HCT116 (cell line): ENCODE results near the gene JAG1. TPM values are rescaled to one million over a fixed set of nuclear protein-coding genes. Genes with fewer than 3 reads are reported as not detected.

ENCODE experiments used
- ATAC-seq: fragments of 200-7000 bp; cut with Tn5 transposase; 2 replicates; pipeline ENCODE4 v1.9.1; 2020; ENCODE audit warnings: mild to moderate bottlenecking, moderate library complexity
- BruUV-seq: library from RNA; stranded (reverse); fragments of 400-500 nt; replicated peaks from 2 replicates; lab custom pipeline; 2021; lab: Mats Ljungman, UMichigan
- CTCF ChIA-PET: fragments of 300-600 bp; sonication (Branson Sonifier 250); formaldehyde crosslinking; loops from one replicate; lab custom pipeline; 2021; ENCODE audit warnings: antibody characterized with exemption; lab: Charles Lee
- POLR2A ChIA-PET: fragments of 300-600, 350-600 bp; sonication (Branson Sonifier 250); formaldehyde crosslinking; loops from one replicate; lab custom pipeline; 2021; ENCODE audit warnings: antibody characterized with exemption; lab: Charles Lee
- RAD21 ChIA-PET, 2 experiments: fragments of 300-600 bp; sonication (Branson Sonifier 250); formaldehyde crosslinking; loops; one replicate each; lab custom pipeline; 2023; ENCODE audit warnings: low total read pairs in 2 of 2; ENCODE audit not compliant: uncharacterized antibody in 2 of 2, unreplicated experiment in 2 of 2, low non-redundant PET in 1 of 2; lab: Charles Lee
- DNase-seq: peaks from one replicate; pipeline ENCODE4 v3.0.0-alpha.2; 2010; ENCODE audit warnings: low read depth, low spot score
- H2AFZ ChIP-seq: fragments of 200-600 bp; shearing (Covaris generic), sonication (generic); 2 replicates; pipeline ENCODE4 v1.6.1; 2017; ENCODE audit warnings: low read depth, mixed run types, mixed read lengths, antibody characterized with exemption, low read length; ENCODE audit not compliant: poor library complexity, severe bottlenecking
- H3K27ac ChIP-seq: 2 replicates; pipeline ENCODE4 v1.5.1; 2012; ENCODE audit warnings: low read depth, low read length
- H3K27me3 ChIP-seq: fragments of 200-600 bp; sonication (generic); 2 replicates; pipeline ENCODE4 v1.6.1; 2016; ENCODE audit warnings: mixed run types, low read length, mixed read lengths; ENCODE audit not compliant: insufficient read depth
- H3K36me3 ChIP-seq, 2 experiments: fragments of 200-500 bp in 1 of 2; fragments of 200-600 bp in 1 of 2; sonication (Bioruptor generic) in 1 of 2; sonication (generic) in 1 of 2; 2 replicates each; pipeline versions ENCODE4 v1.5.1 to v1.6.1; 2014 to 2016; ENCODE audit warnings: low read length in 2 of 2, inconsistent platforms in 1 of 2, mixed read lengths in 1 of 2, mixed run types in 1 of 2; ENCODE audit not compliant: insufficient read depth in 2 of 2, control insufficient read depth in 1 of 2
- H3K4me1 ChIP-seq, 2 experiments: fragments of 200-600 bp in 1 of 2; sonication (generic) in 1 of 2; 2 replicates each; pipeline versions ENCODE4 v1.5.1 to v1.6.1; 2012 to 2017; ENCODE audit warnings: low read length in 2 of 2, inconsistent platforms in 1 of 2, mild to moderate bottlenecking in 1 of 2, mixed read lengths in 1 of 2, mixed run types in 1 of 2, moderate library complexity in 1 of 2; ENCODE audit not compliant: insufficient read depth in 2 of 2, control insufficient read depth in 1 of 2
- H3K4me2 ChIP-seq: fragments of 200-600 bp; sonication (generic); 2 replicates; pipeline ENCODE4 v1.6.1; 2017; ENCODE audit warnings: mixed run types, low read length, mixed read lengths
- H3K4me3 ChIP-seq, 2 experiments: fragments of 200-600 bp in 1 of 2; sonication (generic) in 1 of 2; replicated peaks in 1 of 2; 2 replicates each; pipeline ENCODE4 v1.5.1; 2011 to 2016; ENCODE audit warnings: low read length in 2 of 2, control low read depth in 1 of 2, low read depth in 1 of 2, mild to moderate bottlenecking in 1 of 2, mixed read lengths in 1 of 2, mixed run types in 1 of 2
- H3K79me2 ChIP-seq: fragments of 200-600 bp; sonication (generic); 2 replicates; pipeline ENCODE4 v1.6.1; 2017; ENCODE audit warnings: mild to moderate bottlenecking, mixed run types, low read length, moderate library complexity, mixed read lengths; ENCODE audit not compliant: insufficient read depth
- H3K9ac ChIP-seq: fragments of 200-600 bp; sonication (generic); 2 replicates; pipeline ENCODE4 v1.6.1; 2016; ENCODE audit warnings: low read length, mixed read lengths
- H3K9me2 ChIP-seq: fragments of 200-600 bp; sonication (generic), shearing (Covaris generic); 2 replicates; pipeline ENCODE4 v1.6.1; 2017; ENCODE audit warnings: mixed run types, mild to moderate bottlenecking, moderate library complexity; ENCODE audit not compliant: insufficient read depth
- H3K9me3 ChIP-seq, 2 experiments: fragments of 200-500 bp in 1 of 2; fragments of 200-600 bp in 1 of 2; sonication (Bioruptor generic) in 1 of 2; sonication (generic) in 1 of 2; 2 replicates each; pipeline ENCODE4 v1.6.1; 2014 to 2017; ENCODE audit warnings: low read length in 2 of 2, mixed read lengths in 2 of 2, inconsistent platforms in 1 of 2, low read depth in 1 of 2, mild to moderate bottlenecking in 1 of 2, mixed run types in 1 of 2, moderate library complexity in 1 of 2; ENCODE audit not compliant: control insufficient read depth in 1 of 2, insufficient read depth in 1 of 2
- H4K20me1 ChIP-seq: fragments of 200-600 bp; sonication (generic), shearing (Covaris generic); 2 replicates; pipeline ENCODE4 v1.6.1; 2017; ENCODE audit warnings: mixed run types, mild to moderate bottlenecking, moderate library complexity; ENCODE audit not compliant: insufficient read depth
- CEBPB ChIP-seq: IDR thresholded peaks from 2 replicates; pipeline ENCODE4 v1.6.1; 2012; ENCODE audit warnings: low read depth
- EGR1 ChIP-seq: IDR thresholded peaks from 2 replicates; pipeline ENCODE4 v1.6.1; 2012; ENCODE audit warnings: low read depth
- ELF1 ChIP-seq: IDR thresholded peaks from 2 replicates; pipeline ENCODE4 v1.6.1; 2012; ENCODE audit warnings: low read depth, borderline replicate concordance
- EZH2 ChIP-seq: fragments of 200-600 bp; sonication (generic); IDR thresholded peaks from 2 replicates; pipeline ENCODE4 v1.6.1; 2017; ENCODE audit warnings: antibody characterized with exemption, mixed run types
- EZH2phosphoT487 ChIP-seq: fragments of 200-600 bp; IDR thresholded peaks from 2 replicates; pipeline ENCODE4 v1.6.1; 2018; ENCODE audit warnings: antibody characterized with exemption, borderline replicate concordance
- FOSL1 ChIP-seq: IDR thresholded peaks from 2 replicates; pipeline ENCODE4 v1.6.1; 2012; ENCODE audit warnings: low read depth
- JUND ChIP-seq: IDR thresholded peaks from 2 replicates; pipeline ENCODE4 v1.6.1; 2012
- MAX ChIP-seq: IDR thresholded peaks from 2 replicates; pipeline ENCODE4 v1.6.1; 2012
- POLR2A ChIP-seq: IDR thresholded peaks from 2 replicates; pipeline ENCODE4 v1.7.0; 2011; ENCODE audit warnings: borderline replicate concordance; ENCODE audit not compliant: insufficient read depth, insufficient read length; ENCODE audit errors: extremely low read depth
- POLR2AphosphoS5 ChIP-seq: IDR thresholded peaks from 2 replicates; pipeline ENCODE4 v1.6.1; 2011; ENCODE audit warnings: mild to moderate bottlenecking, low read depth, low read length, moderate library complexity
- RAD21 ChIP-seq: IDR thresholded peaks from 2 replicates; pipeline ENCODE4 v1.6.1; 2012; ENCODE audit warnings: low read depth, mild to moderate bottlenecking
- REST ChIP-seq: IDR thresholded peaks from 2 replicates; pipeline ENCODE4 v1.6.1; 2012; ENCODE audit warnings: low read depth
- SIN3A ChIP-seq: IDR thresholded peaks from 2 replicates; pipeline ENCODE4 v1.6.1; 2012; ENCODE audit warnings: low read depth
- SP1 ChIP-seq: IDR thresholded peaks from 2 replicates; pipeline ENCODE4 v1.6.1; 2012; ENCODE audit warnings: low read depth
- SRF ChIP-seq: IDR thresholded peaks from 2 replicates; pipeline ENCODE4 v1.6.1; 2012; ENCODE audit warnings: low read depth
- TCF7L2 ChIP-seq: IDR thresholded peaks from 2 replicates; pipeline ENCODE4 v1.7.0; 2011; ENCODE audit warnings: borderline replicate concordance, inconsistent platforms; ENCODE audit not compliant: insufficient read depth, insufficient read length; ENCODE audit errors: extremely low read depth
- YY1 ChIP-seq: IDR thresholded peaks from 2 replicates; pipeline ENCODE4 v1.6.1; 2011; ENCODE audit warnings: low read length, low read depth, moderate library complexity, mild to moderate bottlenecking; ENCODE audit not compliant: insufficient replicate concordance; ENCODE audit errors: extremely low read depth
- ZBTB33 ChIP-seq: IDR thresholded peaks from 2 replicates; pipeline ENCODE4 v1.6.1; 2011; ENCODE audit warnings: mild to moderate bottlenecking, low read length, moderate library complexity; ENCODE audit not compliant: insufficient replicate concordance; ENCODE audit errors: extremely low read depth
- intact Hi-C: fragments of 100-400 bp; cut with micrococcal nuclease; formaldehyde crosslinking; loops from 2 replicates; pipeline ENCODE4 v1.10.0; 2022
- total RNA-seq: library from RNA; stranded (reverse); gene quantifications from one replicate; pipeline ENCODE4 v1.2.1, GENCODE V29; 2021; ENCODE audit not compliant: unreplicated experiment

Gene JAG1
- total RNA-seq, 1 experiment from 2014 or later, result 31.9 TPM

GRCh38 chr20:10635476-10636208, 38.2 kb downstream of the JAG1 start:
- intact Hi-C loops, result no loop called here
- Histone ChIP-seq H3K4me2 (no peak overlapping the region), H3K9me2 (no peaks in the 10 kb centered on the region), H3K9me3 (no peaks in the 10 kb centered on the region), H3K9ac (no peak overlapping the region), H4K20me1 (no peaks in the 10 kb centered on the region), H3K36me3 (peaks cover 10 to 18% of the 10 kb centered on the region in 2 experiments; a peak in 3 of 4 replicates), H3K4me3 (no peak overlapping the region), H3K4me1 (no peaks in the 10 kb centered on the region), H3K27ac (no peak overlapping the region), H3K79me2 (no peaks in the 10 kb centered on the region), H2AFZ (no peak overlapping the region), H3K27me3 (no peaks in the 10 kb centered on the region)
- DNase-seq, result no peak
- BruUV-seq, result no TSS peak
- ChIA-PET CTCF (interaction anchor here (0.8 kb wide), 1 partner anchor 18 kb away, joined by 3 read pairs; no protein-coding TSS in a partner anchor), RAD21 (no interaction called here), POLR2A (no interaction called here)
- TF ChIP-seq ZBTB33 (no peak), EZH2 (no peak), ELF1 (no peak), EGR1 (no peak), YY1 (no peak), FOSL1 (no peak), RAD21 (no peak), CEBPB (no peak), SIN3A (no peak), JUND (no peak), SRF (no peak), POLR2A (no peak), POLR2AphosphoS5 (no peak), TCF7L2 (no peak), SP1 (no peak), REST (no peak), EZH2phosphoT487 (no peak), MAX (no peak)
- no peak for ATAC-seq
